ENCODE measurements around the gene PAX2. TPM values are rescaled to one million over a fixed set of nuclear protein-coding genes. Genes with fewer than 3 reads are reported as not detected.

The PAX2 gene
- total and polyA plus RNA-seq, 2 of the 13 experiments (the other 11 are each of a cell fraction or from before 2014, with no cell fraction given): not detected

- H3K27me3 ChIP-seq (ENCODE audit: control insufficient read depth in 1 of 2, insufficient read depth in 2 of 2, low read length in 2 of 2): peaks cover 35 to 94% of the 10 kb centered on the region in 2 experiments
- H3K4me2 ChIP-seq (ENCODE audit: low read depth, low read length): no peak overlapping the region
- ChIA-PET CTCF (ENCODE audit: low intra/inter-chr PET ratio, low total read pairs) (no interaction called here), POLR2A (no interaction called here)
- H3K27ac ChIP-seq (ENCODE audit: extremely low read length, insufficient read depth, low read length): no peak overlapping the region
- BruUV-seq (replicated peaks): no TSS peak
- no peak overlapping the region for H3K4me3 ChIP-seq (replicated peaks in 1 of 3; ENCODE audit: insufficient read depth in 1 of 3, low read depth in 2 of 3, low read length in 3 of 3)
- no peak for TF ChIP-seq TRAFD1 (CRISPR knock-in tag; IDR thresholded peaks at IDR 0.05; ENCODE audit: borderline replicate concordance)
- no peak overlapping the region for H2AFZ ChIP-seq (ENCODE audit: low read length)
- intact Hi-C loops (cut with micrococcal nuclease; ENCODE audit: unreplicated experiment) (no loop called here), in situ Hi-C loops (cut with HindIII; ENCODE audit: extremely low pct_ligation_motif_present, low pct_unique_long_range_greater_than_20kb) (no loop called here)
- FAIRE-seq (no peak), DNase-seq (ENCODE audit: low spot score) (no peak), ATAC-seq (no peak)
- no peaks in the 10 kb centered on the region for H3K79me2 ChIP-seq (ENCODE audit: insufficient read depth, low read length)
- H3K4me1 ChIP-seq (ENCODE audit: insufficient read depth, low read length): no peaks in the 10 kb centered on the region
- no peaks in the 10 kb centered on the region for H3K9me3 ChIP-seq (ENCODE audit: low read length)
- 18% methylated on average over 8 of the region's 8 CpGs for WGBS (ENCODE audit: low lambda C conversion rate)
- peaks cover 2% of the 10 kb centered on the region; the same call in 1 of the 2 replicates for H4K20me1 ChIP-seq (ENCODE audit: insufficient read depth, low read length)
- no peak overlapping the region for H3K9ac ChIP-seq (ENCODE audit: insufficient read depth, low read depth, low read length)
- no peaks in the 10 kb centered on the region for H3K36me3 ChIP-seq (replicated peaks in 1 of 2; ENCODE audit: control insufficient read depth in 1 of 2, insufficient read depth in 2 of 2, low read length in 2 of 2)
Measured at GRCh38 chr10:100749059-100749308, 3.6 kb downstream of the PAX2 start.

DNA sequence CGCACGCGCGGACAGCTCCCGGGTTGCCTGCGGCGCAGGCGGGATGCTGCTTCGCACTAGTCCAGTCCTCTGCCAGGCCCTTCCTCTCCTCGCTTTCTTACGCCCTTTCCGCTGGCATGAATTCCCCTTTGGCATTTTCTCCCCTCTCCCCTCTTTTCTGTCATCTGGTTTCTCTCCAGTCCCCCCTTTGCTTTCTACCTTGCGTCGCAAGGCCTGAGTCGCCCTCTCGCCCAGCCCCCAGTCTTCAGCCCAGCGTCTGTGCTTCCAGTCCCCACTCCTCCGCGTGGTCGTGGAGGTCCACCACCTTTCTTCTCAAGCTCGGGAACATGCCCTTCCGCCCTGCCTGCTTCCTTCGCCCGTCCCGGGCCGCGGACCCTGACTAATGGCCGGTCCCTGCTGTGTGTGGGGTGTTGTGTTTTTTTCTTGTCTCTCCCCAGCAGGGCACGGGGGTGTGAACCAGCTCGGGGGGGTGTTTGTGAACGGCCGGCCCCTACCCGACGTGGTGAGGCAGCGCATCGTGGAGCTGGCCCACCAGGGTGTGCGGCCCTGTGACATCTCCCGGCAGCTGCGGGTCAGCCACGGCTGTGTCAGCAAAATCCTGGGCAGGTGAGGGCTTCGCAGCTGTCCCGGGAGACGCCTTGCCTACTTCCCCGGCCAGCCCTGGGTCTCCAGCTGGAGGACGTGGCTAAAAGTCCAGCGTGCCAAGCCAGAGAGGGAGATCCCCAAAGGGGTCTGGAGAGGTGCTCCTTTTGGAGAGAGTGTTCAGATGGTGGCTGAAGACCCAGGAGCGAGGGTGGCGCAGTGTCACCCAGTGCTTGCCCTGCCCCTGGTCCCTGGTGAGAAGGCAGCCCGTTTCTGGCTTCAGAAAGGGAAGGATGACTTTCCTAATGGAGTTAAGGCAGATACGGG, 4.2 kb downstream of the PAX2 start:
- Histone ChIP-seq H3K79me2 (ENCODE audit: insufficient read depth, low read length) (no peaks in the 10 kb centered on the region), H3K4me2 (ENCODE audit: low read depth, low read length) (no peak overlapping the region), H4K20me1 (ENCODE audit: insufficient read depth, low read length) (peaks cover 2% of the 10 kb centered on the region; the same call in 1 of the 2 replicates), H3K36me3 (replicated peaks in 1 of 2; ENCODE audit: control insufficient read depth in 1 of 2, insufficient read depth in 2 of 2, low read length in 2 of 2) (no peaks in the 10 kb centered on the region), H3K9ac (ENCODE audit: insufficient read depth, low read depth, low read length) (no peak overlapping the region), H3K27ac (ENCODE audit: extremely low read length, insufficient read depth, low read length) (no peak overlapping the region), H2AFZ (ENCODE audit: low read length) (no peak overlapping the region), H3K4me3 (replicated peaks in 1 of 3; ENCODE audit: insufficient read depth in 1 of 3, low read depth in 2 of 3, low read length in 3 of 3) (no peak overlapping the region), H3K27me3 (ENCODE audit: control insufficient read depth in 1 of 2, insufficient read depth in 2 of 2, low read length in 2 of 2) (peaks cover 33 to 94% of the 10 kb centered on the region in 2 experiments), H3K9me3 (ENCODE audit: low read length) (no peaks in the 10 kb centered on the region), H3K4me1 (ENCODE audit: insufficient read depth, low read length) (no peaks in the 10 kb centered on the region)
- BruUV-seq (replicated peaks): no TSS peak
- CTCF ChIA-PET (ENCODE audit: low intra/inter-chr PET ratio, low total read pairs): no interaction called here
- intact Hi-C loops (cut with micrococcal nuclease; ENCODE audit: unreplicated experiment): no loop called here
- in situ Hi-C loops (cut with HindIII; ENCODE audit: extremely low pct_ligation_motif_present, low pct_unique_long_range_greater_than_20kb): no loop called here
- no peak for TF ChIP-seq TAF15 (IDR thresholded peaks at IDR 0.05; ENCODE audit: low read depth, low read length, poor library complexity, severe bottlenecking)
- TF ChIP-seq ZNF318 (CRISPR knock-in tag; IDR thresholded peaks at IDR 0.05): no peak
- no peak for TF ChIP-seq NPAS2 (CRISPR knock-in tag; IDR thresholded peaks at IDR 0.05; ENCODE audit: borderline replicate concordance)
- TF ChIP-seq ZNF891 (CRISPR knock-in tag; IDR thresholded peaks at IDR 0.05): no peak
- no peak for FAIRE-seq
- POLR2A ChIA-PET: no interaction called here
- no peak for ATAC-seq
- no peak for DNase-seq (ENCODE audit: low spot score)
- 21% methylated on average over 45 of the region's 50 CpGs for WGBS (ENCODE audit: low lambda C conversion rate)

Data from HepG2 (cell line).